Astrocyte (in vitro differentiated cells and primary cell): ENCODE data around the gene ADGRG4. TPM values are rescaled to one million over a fixed set of nuclear protein-coding genes. Genes with fewer than 3 reads are reported as not detected.

ENCODE experiments used
- DNase-seq: peaks from one replicate; pipeline ENCODE4 v3.0.0-alpha.2; 2010; ENCODE audit warnings: low read depth
- FAIRE-seq: peaks from 2 replicates; lab custom pipeline; 2011; peaks lifted over from hg19 to GRCh38; lab: Jason Lieb, UNC
- H2AFZ ChIP-seq: 2 replicates; pipeline ENCODE4 v1.6.0; 2012; ENCODE audit warnings: low read depth, low read length, inconsistent platforms
- H3K27ac ChIP-seq: 2 replicates; pipeline ENCODE4 v1.5.1; 2011; ENCODE audit warnings: low read depth, low read length, inconsistent platforms
- H3K27me3 ChIP-seq: 2 replicates; pipeline ENCODE4 v1.6.0; 2011; ENCODE audit warnings: low read length, inconsistent platforms; ENCODE audit not compliant: insufficient read depth
- H3K36me3 ChIP-seq: 2 replicates; pipeline ENCODE4 v1.5.1; 2011; ENCODE audit warnings: low read length, inconsistent platforms; ENCODE audit not compliant: insufficient read depth
- H3K4me1 ChIP-seq: 2 replicates; pipeline ENCODE4 v1.5.1; 2011; ENCODE audit warnings: low read length, inconsistent platforms; ENCODE audit not compliant: insufficient read depth
- H3K4me2 ChIP-seq: 2 replicates; pipeline ENCODE4 v1.6.0; 2012; ENCODE audit warnings: low read length, inconsistent platforms
- H3K4me3 ChIP-seq: 2 replicates; pipeline ENCODE4 v1.5.1; 2011; ENCODE audit warnings: low read depth, mild to moderate bottlenecking, low read length, inconsistent platforms; ENCODE audit not compliant: insufficient read depth
- H3K79me2 ChIP-seq: 2 replicates; pipeline ENCODE4 v1.6.0; 2012; ENCODE audit warnings: mild to moderate bottlenecking, low read length, inconsistent platforms; ENCODE audit not compliant: insufficient read depth
- H3K9ac ChIP-seq: 2 replicates; pipeline ENCODE4 v1.6.0; 2012; ENCODE audit warnings: mild to moderate bottlenecking, low read length, inconsistent platforms
- H3K9me3 ChIP-seq: 2 replicates; pipeline ENCODE4 v1.5.1; 2012; ENCODE audit warnings: low read depth, mild to moderate bottlenecking, low read length, inconsistent platforms; ENCODE audit not compliant: insufficient read depth
- H4K20me1 ChIP-seq: 2 replicates; pipeline ENCODE4 v1.6.0; 2012; ENCODE audit warnings: low read length, inconsistent platforms; ENCODE audit not compliant: insufficient read depth
- H3K27ac Mint-ChIP-seq: one replicate; pipeline ENCODE4 v1.8.0; 2021; ENCODE audit warnings: mild to moderate bottlenecking, mixed read lengths; ENCODE audit not compliant: unreplicated experiment
- H3K27me3 Mint-ChIP-seq: one replicate; pipeline ENCODE4 v1.8.0; 2021; ENCODE audit warnings: low read depth, mixed read lengths; ENCODE audit not compliant: unreplicated experiment
- H3K36me3 Mint-ChIP-seq: one replicate; pipeline ENCODE4 v1.8.0; 2021; ENCODE audit warnings: low read depth, mixed read lengths; ENCODE audit not compliant: unreplicated experiment
- H3K4me1 Mint-ChIP-seq: one replicate; pipeline ENCODE4 v1.8.0; 2021; ENCODE audit warnings: low read depth, mixed read lengths; ENCODE audit not compliant: unreplicated experiment
- H3K4me3 Mint-ChIP-seq: one replicate; pipeline ENCODE4 v1.8.0; 2021; ENCODE audit warnings: mild to moderate bottlenecking, moderate library complexity, mixed read lengths; ENCODE audit not compliant: unreplicated experiment
- H3K9me3 Mint-ChIP-seq: one replicate; pipeline ENCODE4 v1.8.0; 2021; ENCODE audit warnings: mild to moderate bottlenecking, mixed read lengths; ENCODE audit not compliant: unreplicated experiment
- EZH2 ChIP-seq: IDR thresholded peaks from 2 replicates; pipeline ENCODE4 v1.6.1; 2012; ENCODE audit warnings: mild to moderate bottlenecking, low read length, inconsistent platforms; ENCODE audit not compliant: insufficient read depth
- total RNA-seq: library from RNA; stranded (reverse); gene quantifications from 2 replicates; pipeline ENCODE4 v1.2.1, GENCODE V29; 2021
- TF ChIP-seq, protein P1 (sequence below): IDR thresholded peaks from 2 replicates; pipeline ENCODE4 v1.5.1; 2011; ENCODE audit warnings: low read depth, mild to moderate bottlenecking, inconsistent platforms, low read length, moderate library complexity; ENCODE audit not compliant: insufficient read depth

The ADGRG4 gene
- total RNA-seq, 1 donor from 2014 or later, result 0.14 TPM

DNA sequence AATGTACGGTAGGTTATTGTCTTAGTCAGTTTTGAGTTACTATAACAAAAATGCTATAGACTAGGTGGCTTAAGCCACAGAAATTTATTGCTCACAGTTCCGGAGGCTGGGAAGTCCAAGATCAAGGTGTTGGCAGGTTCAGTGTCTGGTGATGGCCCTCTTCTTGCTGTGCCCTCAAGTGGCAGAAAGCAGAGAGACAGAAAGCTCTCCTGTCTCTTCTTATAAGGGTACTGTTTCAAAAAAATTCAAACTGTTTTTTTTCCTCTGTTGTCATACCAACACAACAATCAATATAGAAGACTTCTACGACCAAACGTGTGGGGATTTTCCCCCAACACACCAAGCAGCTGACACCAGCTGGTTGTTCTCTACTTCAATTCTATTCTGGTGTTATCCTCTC is 53.4 kb downstream of the ADGRG4 start:
- Histone ChIP-seq H3K79me2 (no peaks in the 10 kb centered on the region), H2AFZ (no peak overlapping the region), H3K27me3 (no peaks in the 10 kb centered on the region), H3K36me3 (no peaks in the 10 kb centered on the region), H3K9ac (no peak overlapping the region), H3K27ac (no peak overlapping the region), H3K4me1 (no peaks in the 10 kb centered on the region), H4K20me1 (no peaks in the 10 kb centered on the region), H3K4me3 (no peak overlapping the region), H3K4me2 (no peak overlapping the region), H3K9me3 (no peaks in the 10 kb centered on the region)
- TF ChIP-seq, protein P1, sequence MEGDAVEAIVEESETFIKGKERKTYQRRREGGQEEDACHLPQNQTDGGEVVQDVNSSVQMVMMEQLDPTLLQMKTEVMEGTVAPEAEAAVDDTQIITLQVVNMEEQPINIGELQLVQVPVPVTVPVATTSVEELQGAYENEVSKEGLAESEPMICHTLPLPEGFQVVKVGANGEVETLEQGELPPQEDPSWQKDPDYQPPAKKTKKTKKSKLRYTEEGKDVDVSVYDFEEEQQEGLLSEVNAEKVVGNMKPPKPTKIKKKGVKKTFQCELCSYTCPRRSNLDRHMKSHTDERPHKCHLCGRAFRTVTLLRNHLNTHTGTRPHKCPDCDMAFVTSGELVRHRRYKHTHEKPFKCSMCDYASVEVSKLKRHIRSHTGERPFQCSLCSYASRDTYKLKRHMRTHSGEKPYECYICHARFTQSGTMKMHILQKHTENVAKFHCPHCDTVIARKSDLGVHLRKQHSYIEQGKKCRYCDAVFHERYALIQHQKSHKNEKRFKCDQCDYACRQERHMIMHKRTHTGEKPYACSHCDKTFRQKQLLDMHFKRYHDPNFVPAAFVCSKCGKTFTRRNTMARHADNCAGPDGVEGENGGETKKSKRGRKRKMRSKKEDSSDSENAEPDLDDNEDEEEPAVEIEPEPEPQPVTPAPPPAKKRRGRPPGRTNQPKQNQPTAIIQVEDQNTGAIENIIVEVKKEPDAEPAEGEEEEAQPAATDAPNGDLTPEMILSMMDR, result no peak
- no peak for TF ChIP-seq EZH2
- Mint-ChIP-seq H3K4me1 (no peaks in the 10 kb centered on the region), H3K9me3 (no peaks in the 10 kb centered on the region), H3K36me3 (no peaks in the 10 kb centered on the region), H3K27me3 (peaks cover 6% of the 10 kb centered on the region), H3K27ac (no peak overlapping the region), H3K4me3 (no peak overlapping the region)
- DNase-seq (no peak), FAIRE-seq (no peak)

DNA sequence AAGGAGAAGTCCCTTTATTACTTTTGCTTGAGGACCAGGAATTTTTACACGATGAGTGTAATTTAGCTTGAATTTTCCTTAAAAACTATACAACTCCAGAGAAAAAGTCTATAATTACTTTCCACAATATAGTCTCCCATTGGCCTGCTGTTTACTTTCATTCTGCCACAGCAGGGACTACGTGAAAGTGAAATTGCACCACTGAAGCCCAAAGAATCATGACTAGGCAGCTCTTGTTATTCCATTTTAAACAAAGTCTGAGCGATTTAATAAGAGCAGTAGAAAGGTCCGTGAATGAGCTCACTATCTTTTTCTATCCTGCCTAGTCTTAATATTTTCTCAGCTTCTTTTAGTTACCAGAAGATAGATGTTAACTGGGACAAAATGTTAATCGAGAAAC is 68.6 kb downstream of the ADGRG4 start:
- H3K4me3 Mint-ChIP-seq, result no peak overlapping the region
- peak; percentile 71 for FAIRE-seq
- no peaks in the 10 kb centered on the region for H3K27me3 Mint-ChIP-seq
- H3K4me1 Mint-ChIP-seq, result no peaks in the 10 kb centered on the region
- no peak overlapping the region for H3K27ac ChIP-seq
- H3K4me3 ChIP-seq, result no peak overlapping the region
- H3K9me3 Mint-ChIP-seq, result no peaks in the 10 kb centered on the region
- H3K27me3 ChIP-seq, result no peaks in the 10 kb centered on the region
- TF ChIP-seq, protein P1, result no peak
- no peak for TF ChIP-seq EZH2
- H3K9me3 ChIP-seq, result no peaks in the 10 kb centered on the region
- no peaks in the 10 kb centered on the region for H3K79me2 ChIP-seq
- H2AFZ ChIP-seq, result no peak overlapping the region
- H3K9ac ChIP-seq, result no peak overlapping the region
- H3K27ac Mint-ChIP-seq, result no peak overlapping the region
- no peaks in the 10 kb centered on the region for H3K36me3 Mint-ChIP-seq
- H3K36me3 ChIP-seq, result no peaks in the 10 kb centered on the region
- DNase-seq, result no peak
- H4K20me1 ChIP-seq, result no peaks in the 10 kb centered on the region
- H3K4me1 ChIP-seq, result no peaks in the 10 kb centered on the region
- no peak overlapping the region for H3K4me2 ChIP-seq

DNA sequence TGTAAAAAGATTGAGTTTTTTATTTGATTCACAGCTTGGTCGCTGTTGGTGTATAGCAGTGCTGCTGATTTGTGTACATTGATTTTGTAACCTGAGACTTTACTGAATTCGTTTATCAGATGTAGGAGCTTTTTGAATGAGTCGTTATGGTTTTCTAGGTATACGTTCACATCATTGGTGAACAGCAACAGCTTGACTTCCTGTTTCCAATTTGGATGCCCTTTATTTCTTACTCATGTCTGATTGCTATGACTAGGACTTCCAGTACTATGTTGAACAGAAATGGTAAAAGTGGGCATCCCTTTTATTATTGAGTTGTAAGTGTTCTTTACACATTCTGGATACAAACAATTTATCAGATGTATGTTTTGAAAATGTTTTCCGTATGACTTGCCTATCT is 76.0 kb downstream of the ADGRG4 start:
- Histone ChIP-seq H3K9ac (no peak overlapping the region), H3K4me1 (no peaks in the 10 kb centered on the region), H3K4me3 (no peak overlapping the region), H3K79me2 (no peaks in the 10 kb centered on the region), H4K20me1 (no peaks in the 10 kb centered on the region), H3K36me3 (no peaks in the 10 kb centered on the region), H3K9me3 (no peaks in the 10 kb centered on the region), H3K27me3 (no peaks in the 10 kb centered on the region), H3K27ac (no peak overlapping the region), H3K4me2 (no peak overlapping the region), H2AFZ (no peak overlapping the region)
- no peaks in the 10 kb centered on the region for H3K4me1 Mint-ChIP-seq
- no peak for TF ChIP-seq EZH2
- TF ChIP-seq, protein P1, result no peak
- H3K4me3 Mint-ChIP-seq, result no peak overlapping the region
- DNase-seq, result no peak
- FAIRE-seq, result peak; percentile 13
- no peaks in the 10 kb centered on the region for H3K9me3 Mint-ChIP-seq
- no peaks in the 10 kb centered on the region for H3K36me3 Mint-ChIP-seq
- no peak overlapping the region for H3K27ac Mint-ChIP-seq
- H3K27me3 Mint-ChIP-seq, result peaks cover 7% of the 10 kb centered on the region
